Gastroesophageal sphincter (tissue), 4 donors: Measurements from ENCODE around the gene CDC26. TPM values are rescaled to one million over a fixed set of nuclear protein-coding genes. Genes with fewer than 3 reads are reported as not detected.

Source experiments
- ATAC-seq: fragments of 150-250 bp; one replicate; pipeline ENCODE4 v1.9.1; 2016; ENCODE audit warnings: mild to moderate bottlenecking, moderate library complexity
- H3K27ac ChIP-seq, 4 donors: fragments of 200-600 bp; sonication (generic) in 3 of 4; 1 replicate in 3 of 4; 2 replicates in 1 of 4; pipeline ENCODE4 v1.5.1; 2016 to 2019
- H3K27me3 ChIP-seq: fragments of 200-600 bp; sonication (generic); one replicate; pipeline ENCODE4 v1.5.1; 2019
- H3K36me3 ChIP-seq, 2 donors: fragments of 200-600 bp; sonication (generic); one replicate each; pipeline ENCODE4 v1.5.1; 2019; ENCODE audit warnings: control low read depth in 1 of 2
- H3K4me1 ChIP-seq, 3 donors: fragments of 200-600 bp; sonication (generic); 1 replicate in 2 of 3; 2 replicates in 1 of 3; pipeline ENCODE4 v1.5.1; 2016 to 2019; ENCODE audit warnings: control low read depth in 2 of 3
- H3K4me3 ChIP-seq, 2 donors: fragments of 200-600 bp; sonication (generic); one replicate each; pipeline ENCODE4 v1.5.1; 2019; ENCODE audit warnings: mild to moderate bottlenecking in 1 of 2, moderate library complexity in 1 of 2
- H3K9me3 ChIP-seq, 3 donors: fragments of 200-600 bp; sonication (generic); one replicate each; pipeline ENCODE4 v1.5.1; 2017 to 2019; ENCODE audit warnings: control low read depth in 2 of 3
- EP300 ChIP-seq: sonication (generic); formaldehyde crosslinking; IDR thresholded peaks from one replicate; pipeline ENCODE4 v1.6.1; 2017; ENCODE audit warnings: antibody characterized with exemption, mild to moderate bottlenecking
- POLR2A ChIP-seq, 2 donors: fragments of 450-650 bp; IDR thresholded peaks; one replicate each; pipeline ENCODE4 v1.6.1; 2017; ENCODE audit warnings: antibody characterized with exemption in 2 of 2, mild to moderate bottlenecking in 2 of 2, moderate library complexity in 1 of 2
- POLR2AphosphoS5 ChIP-seq: sonication (generic); formaldehyde crosslinking; IDR thresholded peaks from one replicate; pipeline ENCODE4 v1.6.1; 2017; ENCODE audit warnings: antibody characterized with exemption
- WGBS, 2 donors: methylation state at CpG; one replicate each; pipeline ENCODE4 v1.1.5; 2018; ENCODE audit warnings: low coverage in 1 of 2; 5-methylcytosine and 5-hydroxymethylcytosine counted together
- total RNA-seq, 4 donors: library from RNA; depleted of rRNA; stranded (reverse); fragments of >200 nt; gene quantifications; one replicate each; pipeline ENCODE4 v1.1.0, GENCODE V29; 2016
- TF ChIP-seq, protein P1 (sequence below), 4 experiments: fragments of 200-600 bp in 2 of 4; fragments of 450-650 bp in 2 of 4; sonication (generic) in 1 of 4; IDR thresholded peaks; one replicate each; pipeline ENCODE4 v1.5.1; 2017 to 2019; ENCODE audit warnings: antibody characterized with exemption in 4 of 4, mild to moderate bottlenecking in 2 of 4, moderate library complexity in 2 of 4

The CDC26 gene
- total RNA-seq, 4 donors from 2014 or later = 31.4 to 54.4 (median 42.1) TPM

DNA sequence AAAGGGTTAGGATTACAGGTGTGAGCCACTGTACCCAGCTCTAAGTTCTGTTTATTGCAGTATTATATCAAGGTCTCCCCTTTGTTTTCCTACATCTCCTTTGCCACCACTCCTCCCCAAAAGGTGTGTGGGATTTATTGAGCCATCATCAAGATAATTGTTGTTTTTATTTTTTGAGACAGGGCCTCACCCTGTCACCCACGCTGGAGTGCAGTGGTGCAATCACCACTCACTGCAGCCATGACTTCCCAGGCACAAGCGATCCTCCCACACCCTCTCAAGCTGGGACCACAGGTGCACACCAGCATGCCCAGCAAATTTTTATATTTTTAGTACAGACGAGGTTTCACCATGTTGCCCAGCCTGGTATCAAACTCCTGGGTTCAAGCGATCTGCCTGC, 29.5 kb downstream of the CDC26 start:
- WGBS, 2 donors = 93 to 100% methylated on average over 2 to 4 of the region's 4 CpGs
- TF ChIP-seq EP300 (no peak), POLR2AphosphoS5 (no peak), POLR2A (IDR thresholded peaks at IDR 0.05) (no peak)
- TF ChIP-seq, protein P1, sequence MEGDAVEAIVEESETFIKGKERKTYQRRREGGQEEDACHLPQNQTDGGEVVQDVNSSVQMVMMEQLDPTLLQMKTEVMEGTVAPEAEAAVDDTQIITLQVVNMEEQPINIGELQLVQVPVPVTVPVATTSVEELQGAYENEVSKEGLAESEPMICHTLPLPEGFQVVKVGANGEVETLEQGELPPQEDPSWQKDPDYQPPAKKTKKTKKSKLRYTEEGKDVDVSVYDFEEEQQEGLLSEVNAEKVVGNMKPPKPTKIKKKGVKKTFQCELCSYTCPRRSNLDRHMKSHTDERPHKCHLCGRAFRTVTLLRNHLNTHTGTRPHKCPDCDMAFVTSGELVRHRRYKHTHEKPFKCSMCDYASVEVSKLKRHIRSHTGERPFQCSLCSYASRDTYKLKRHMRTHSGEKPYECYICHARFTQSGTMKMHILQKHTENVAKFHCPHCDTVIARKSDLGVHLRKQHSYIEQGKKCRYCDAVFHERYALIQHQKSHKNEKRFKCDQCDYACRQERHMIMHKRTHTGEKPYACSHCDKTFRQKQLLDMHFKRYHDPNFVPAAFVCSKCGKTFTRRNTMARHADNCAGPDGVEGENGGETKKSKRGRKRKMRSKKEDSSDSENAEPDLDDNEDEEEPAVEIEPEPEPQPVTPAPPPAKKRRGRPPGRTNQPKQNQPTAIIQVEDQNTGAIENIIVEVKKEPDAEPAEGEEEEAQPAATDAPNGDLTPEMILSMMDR (IDR thresholded peaks at IDR 0.05) = no peak
- H3K9me3 ChIP-seq = no peaks in the 10 kb centered on the region
- H3K4me3 ChIP-seq = no peak overlapping the region
- no peaks in the 10 kb centered on the region for H3K36me3 ChIP-seq
- H3K27ac ChIP-seq = no peak overlapping the region
- H3K4me1 ChIP-seq = no peaks in the 10 kb centered on the region
- ATAC-seq = no peak
- no peaks in the 10 kb centered on the region for H3K27me3 ChIP-seq

DNA sequence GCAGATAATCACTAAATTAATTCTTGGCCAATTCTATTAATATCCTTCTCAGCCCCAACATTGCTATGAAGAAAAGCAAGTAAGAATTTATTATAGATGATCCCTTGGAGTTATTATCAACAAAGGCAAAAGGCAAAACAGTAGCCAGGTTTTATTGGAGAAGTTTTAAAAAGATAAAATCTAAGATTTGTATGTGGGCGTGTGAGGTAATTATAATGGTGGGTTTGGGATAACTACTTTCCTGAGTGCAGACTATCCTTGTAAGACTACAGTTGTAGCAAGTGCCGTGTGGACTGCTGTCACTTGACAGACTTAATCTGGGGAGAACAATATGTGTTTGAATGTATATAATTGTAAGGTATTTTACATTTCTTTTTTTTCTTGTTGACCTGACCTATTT, 30.8 kb downstream of the CDC26 start:
- H3K4me1 ChIP-seq = no peaks in the 10 kb centered on the region
- no peak for TF ChIP-seq POLR2A (IDR thresholded peaks at IDR 0.05)
- TF ChIP-seq, protein P1 (IDR thresholded peaks at IDR 0.05) = no peak
- no peak for TF ChIP-seq POLR2AphosphoS5
- TF ChIP-seq EP300 = no peak
- no peak for ATAC-seq
- WGBS, 2 donors = 75 to 79% methylated on average over 2 of the region's 2 CpGs
- no peak overlapping the region for H3K4me3 ChIP-seq
- no peaks in the 10 kb centered on the region for H3K36me3 ChIP-seq
- no peak overlapping the region for H3K27ac ChIP-seq
- H3K27me3 ChIP-seq = no peaks in the 10 kb centered on the region
- no peaks in the 10 kb centered on the region for H3K9me3 ChIP-seq

DNA sequence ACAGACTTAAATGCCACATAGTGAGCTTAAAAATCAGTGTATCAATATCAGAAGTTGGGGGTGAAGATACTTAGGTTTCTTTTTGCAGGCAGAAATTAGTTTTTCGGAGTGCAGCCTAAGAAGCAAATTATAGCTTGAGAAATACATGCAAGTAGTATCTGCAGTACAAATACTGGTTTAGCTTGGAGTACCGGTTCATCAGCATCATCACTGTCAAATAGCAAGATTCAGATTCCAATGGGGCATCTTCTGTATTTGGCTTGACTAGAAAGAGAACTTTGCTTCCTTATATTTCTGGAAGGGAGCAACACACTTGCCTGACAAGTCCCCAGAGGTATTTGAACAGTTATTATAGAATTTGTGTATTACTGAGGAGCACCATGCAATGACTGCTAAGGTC, 34.2 kb downstream of the CDC26 start:
- H3K27ac ChIP-seq = no peak overlapping the region
- WGBS, 2 donors = 96 to 100% methylated on average over 2 of the region's 2 CpGs
- no peaks in the 10 kb centered on the region for H3K36me3 ChIP-seq
- no peak for ATAC-seq
- H3K4me1 ChIP-seq = no peaks in the 10 kb centered on the region
- no peaks in the 10 kb centered on the region for H3K27me3 ChIP-seq
- no peak overlapping the region for H3K4me3 ChIP-seq
- H3K9me3 ChIP-seq = no peaks in the 10 kb centered on the region
- TF ChIP-seq, protein P1 (IDR thresholded peaks at IDR 0.05) = no peak
- no peak for TF ChIP-seq POLR2A (IDR thresholded peaks at IDR 0.05)
- TF ChIP-seq EP300 = no peak
- TF ChIP-seq POLR2AphosphoS5 = no peak

DNA sequence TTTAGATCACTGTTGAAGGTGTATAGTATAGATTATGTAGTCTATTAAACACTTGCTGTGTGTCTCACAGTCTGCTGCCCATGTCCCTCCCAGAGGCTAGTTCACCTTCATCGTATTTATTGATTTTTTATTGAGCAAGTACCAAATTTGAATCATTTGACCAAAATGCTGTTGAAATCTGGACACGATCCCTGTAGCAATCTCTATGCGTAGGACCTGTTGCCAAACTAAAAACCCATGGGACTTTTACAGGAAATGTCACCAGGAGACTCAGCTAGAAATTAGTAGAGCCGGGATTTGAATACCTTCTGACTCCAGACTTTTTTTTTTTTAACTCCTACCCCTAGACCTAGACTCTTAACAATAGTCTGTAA, 36.5 kb downstream of the CDC26 start:
- Histone ChIP-seq H3K4me1 (no peaks in the 10 kb centered on the region), H3K27me3 (no peaks in the 10 kb centered on the region), H3K27ac (no peak overlapping the region), H3K4me3 (no peak overlapping the region), H3K9me3 (no peaks in the 10 kb centered on the region), H3K36me3 (no peaks in the 10 kb centered on the region)
- 43 to 58% methylated on average over 1 to 4 of the region's 4 CpGs for WGBS, 2 donors
- TF ChIP-seq POLR2AphosphoS5 (no peak), EP300 (no peak), POLR2A (IDR thresholded peaks at IDR 0.05) (no peak)
- TF ChIP-seq, protein P1 (IDR thresholded peaks at IDR 0.05) = no peak
- ATAC-seq = no peak

DNA sequence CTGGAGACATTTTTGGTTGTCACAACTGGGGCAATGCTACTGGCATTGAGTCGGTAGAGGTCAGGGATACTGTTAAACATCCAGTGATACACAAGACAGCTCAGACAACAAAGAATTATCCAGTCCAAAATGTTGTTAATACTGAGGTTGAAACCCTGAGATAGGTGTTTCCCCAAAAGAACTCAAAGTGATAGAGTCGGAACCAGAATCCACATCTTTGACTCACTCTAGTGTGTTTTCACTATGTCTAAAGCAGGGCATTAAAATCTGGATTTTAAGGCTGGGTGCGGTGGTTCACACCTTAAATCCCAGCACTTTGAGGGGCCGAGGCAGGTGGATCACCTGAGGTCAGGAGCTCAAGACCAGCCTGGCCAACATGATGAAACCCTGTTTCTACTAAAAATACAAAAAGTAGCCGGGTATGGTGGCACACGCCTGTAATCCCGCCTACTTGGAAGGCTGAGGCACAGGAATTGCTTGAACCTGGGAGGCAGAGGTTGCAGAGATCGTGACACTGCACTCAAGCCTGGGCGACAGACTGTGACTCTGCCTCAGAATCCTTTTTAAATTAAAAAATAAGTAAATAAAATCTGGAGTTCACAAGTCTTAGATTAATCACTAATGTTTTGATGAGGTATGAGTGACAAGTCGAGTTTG, 37.0 kb downstream of the CDC26 start:
- WGBS, 2 donors = 89% methylated on average over 8 to 9 of the region's 10 CpGs
- no peak overlapping the region for H3K27ac ChIP-seq
- peaks cover 0 to 3% (median 0%) of the 10 kb centered on the region in 3 donors for H3K4me1 ChIP-seq
- no peak overlapping the region for H3K4me3 ChIP-seq
- no peak for ATAC-seq
- TF ChIP-seq POLR2A (IDR thresholded peaks at IDR 0.05) (no peak), POLR2AphosphoS5 (no peak), EP300 (no peak)
- TF ChIP-seq, protein P1 (IDR thresholded peaks at IDR 0.05) = no peak
- H3K9me3 ChIP-seq = no peaks in the 10 kb centered on the region
- no peaks in the 10 kb centered on the region for H3K36me3 ChIP-seq
- H3K27me3 ChIP-seq = no peaks in the 10 kb centered on the region
